ENCODE results near the gene KRTAP10-4. TPM values are rescaled to one million over a fixed set of nuclear protein-coding genes. Genes with fewer than 3 reads are reported as not detected.

The KRTAP10-4 gene
- total RNA-seq, 1 experiment from 2014 or later: not detected

GRCh38 chr21:44616591-44616926 lies 43.0 kb downstream of the KRTAP10-4 start:
- no peak for DNase-seq (ENCODE audit: low read depth)

- DNase-seq (ENCODE audit: low read depth): no peak
Observed at GRCh38 chr21:44617071-44617501, 43.6 kb downstream of the KRTAP10-4 start.

GRCh38 chr21:44618504-44618903 lies 45.0 kb downstream of the KRTAP10-4 start:
- DNase-seq (ENCODE audit: low read depth): no peak

GRCh38 chr21:44618909-44619308 lies 45.4 kb downstream of the KRTAP10-4 start:
- DNase-seq (ENCODE audit: low read depth): no peak

- no peak for DNase-seq (ENCODE audit: low read depth)
Observed at GRCh38 chr21:44619886-44620285, 46.4 kb downstream of the KRTAP10-4 start.

- no peak for DNase-seq (ENCODE audit: low read depth)
Observed at GRCh38 chr21:44623575-44623974, 50.0 kb downstream of the KRTAP10-4 start.

Other genes with a start within 250 kb of the KRTAP10-4 start
- gene CFAP410, start 234.3 kb upstream of the KRTAP10-4 start, total RNA-seq (2014; rRNA removed; shearing (Covaris generic)): 23.5 and 60.9 TPM in 2 replicates
- gene TRPM2, start 220.1 kb upstream of the KRTAP10-4 start, total RNA-seq (2014; rRNA removed; shearing (Covaris generic)): 4.4 and 9.1 TPM in 2 replicates
- 0.06 and 0.17 TPM in 2 replicates for gene LRRC3, start 118.2 kb upstream of the KRTAP10-4 start, total RNA-seq (2014; rRNA removed; shearing (Covaris generic))
- not detected in 2 replicates for gene KRTAP10-1, start 33.5 kb upstream of the KRTAP10-4 start, total RNA-seq (2014; rRNA removed; shearing (Covaris generic))
- gene KRTAP10-2, start 22.2 kb upstream of the KRTAP10-4 start, total RNA-seq (2014; rRNA removed; shearing (Covaris generic)): not detected in 2 replicates
- not detected in 2 replicates for gene KRTAP10-3, start 14.9 kb upstream of the KRTAP10-4 start, total RNA-seq (2014; rRNA removed; shearing (Covaris generic))
- not detected in 2 replicates for gene KRTAP10-5, start 6.9 kb downstream of the KRTAP10-4 start, total RNA-seq (2014; rRNA removed; shearing (Covaris generic))
- not detected in 2 replicates for gene KRTAP10-6, start 18.8 kb downstream of the KRTAP10-4 start, total RNA-seq (2014; rRNA removed; shearing (Covaris generic))
- gene KRTAP10-7, start 26.9 kb downstream of the KRTAP10-4 start, total RNA-seq (2014; rRNA removed; shearing (Covaris generic)): not detected in 2 replicates
- gene KRTAP10-8, start 38.4 kb downstream of the KRTAP10-4 start, total RNA-seq (2014; rRNA removed; shearing (Covaris generic)): not detected in 2 replicates
- gene KRTAP10-9, start 53.4 kb downstream of the KRTAP10-4 start, total RNA-seq (2014; rRNA removed; shearing (Covaris generic)): not detected in 2 replicates
- gene KRTAP10-10, start 63.6 kb downstream of the KRTAP10-4 start, total RNA-seq (2014; rRNA removed; shearing (Covaris generic)): not detected in 2 replicates
- not detected in 2 replicates for gene KRTAP10-11, start 72.7 kb downstream of the KRTAP10-4 start, total RNA-seq (2014; rRNA removed; shearing (Covaris generic))
- not detected in 2 replicates for gene KRTAP12-4, start 80.9 kb downstream of the KRTAP10-4 start, total RNA-seq (2014; rRNA removed; shearing (Covaris generic))
- gene KRTAP12-3, start 84.2 kb downstream of the KRTAP10-4 start, total RNA-seq (2014; rRNA removed; shearing (Covaris generic)): not detected in 2 replicates
- not detected in 2 replicates for gene KRTAP12-2, start 93.2 kb downstream of the KRTAP10-4 start, total RNA-seq (2014; rRNA removed; shearing (Covaris generic))
- gene KRTAP12-1, start 108.4 kb downstream of the KRTAP10-4 start, total RNA-seq (2014; rRNA removed; shearing (Covaris generic)): not detected in 2 replicates
- gene KRTAP10-12, start 123.4 kb downstream of the KRTAP10-4 start, total RNA-seq (2014; rRNA removed; shearing (Covaris generic)): not detected in 2 replicates
- not detected in 2 replicates for gene TSPEAR, start 137.8 kb downstream of the KRTAP10-4 start, total RNA-seq (2014; rRNA removed; shearing (Covaris generic))
- 90.1 and 152 TPM in 2 replicates for gene UBE2G2, start 228.1 kb downstream of the KRTAP10-4 start, total RNA-seq (2014; rRNA removed; shearing (Covaris generic))
- gene SUMO3, start 244.3 kb downstream of the KRTAP10-4 start, total RNA-seq (2014; rRNA removed; shearing (Covaris generic)): 98.9 and 125 TPM in 2 replicates